CD4-positive, alpha-beta T cell (primary cell): ENCODE measurements around the gene PGD. TPM values are rescaled to one million over a fixed set of nuclear protein-coding genes. Genes with fewer than 3 reads are reported as not detected.

Experiments
- ATAC-seq: fragments of 200-7000 bp; cut with Tn5 transposase; one replicate; pipeline ENCODE4 v1.10.0; 2022; ENCODE audit warnings: mild to moderate bottlenecking; ENCODE audit not compliant: poor library complexity
- CTCF ChIA-PET: fragments of 350-600 bp; sonication (Branson Sonifier 250); formaldehyde crosslinking; loops from one replicate; lab custom pipeline; 2021; ENCODE audit warnings: antibody characterized with exemption, inconsistent platforms; lab: Charles Lee
- POLR2A ChIA-PET: fragments of 350-600 bp; sonication (Branson Sonifier 250); formaldehyde crosslinking; loops from one replicate; lab custom pipeline; 2021; ENCODE audit warnings: antibody characterized with exemption, inconsistent platforms; lab: Charles Lee
- DNase-seq, 14 experiments: peaks; one replicate each; pipeline ENCODE4 v3.0.0-alpha.2; 2013 to 2020; ENCODE audit warnings: mixed read lengths in 2 of 14
- H3K27ac ChIP-seq, 2 donors: one replicate each; pipeline versions ENCODE4 v1.5.1 to v1.7.0; 2013; ENCODE audit warnings: low read length in 2 of 2, low read depth in 1 of 2, mild to moderate bottlenecking in 1 of 2
- H3K27me3 ChIP-seq, 2 experiments: 1 replicate in 1 of 2; 2 replicates in 1 of 2; pipeline versions ENCODE4 v1.6.1 to v1.7.0; 2013; ENCODE audit warnings: low read length in 2 of 2, control low read depth in 1 of 2, mild to moderate bottlenecking in 1 of 2, moderate library complexity in 1 of 2; ENCODE audit not compliant: insufficient read depth in 2 of 2, control insufficient read depth in 1 of 2
- H3K36me3 ChIP-seq: one replicate; pipeline ENCODE4 v1.6.1; 2013; ENCODE audit warnings: low read length, control low read depth; ENCODE audit not compliant: insufficient read depth
- H3K4me1 ChIP-seq: one replicate; pipeline ENCODE4 v1.6.1; 2013; ENCODE audit warnings: low read length, control low read depth; ENCODE audit not compliant: insufficient read depth
- H3K4me3 ChIP-seq: one replicate; pipeline ENCODE4 v1.5.1; 2013; ENCODE audit warnings: mild to moderate bottlenecking, low read length, moderate library complexity
- H3K9me3 ChIP-seq, 2 experiments: 1 replicate in 1 of 2; 2 replicates in 1 of 2; pipeline versions ENCODE4 v1.6.1 to v1.7.0; 2013; ENCODE audit warnings: low read length in 2 of 2, mild to moderate bottlenecking in 2 of 2, control low read depth in 1 of 2, moderate library complexity in 1 of 2; ENCODE audit not compliant: control insufficient read depth in 1 of 2, insufficient read depth in 1 of 2
- H3K27ac Mint-ChIP-seq: one replicate; pipeline ENCODE4 v1.8.0; 2020; ENCODE audit warnings: mixed read lengths
- H3K27me3 Mint-ChIP-seq: one replicate; pipeline ENCODE4 v1.8.0; 2021; ENCODE audit warnings: mixed read lengths
- H3K36me3 Mint-ChIP-seq: one replicate; pipeline ENCODE4 v1.8.0; 2021; ENCODE audit warnings: low read depth, mixed read lengths
- H3K4me1 Mint-ChIP-seq: one replicate; pipeline ENCODE4 v1.8.0; 2021; ENCODE audit warnings: low read depth, mixed read lengths
- H3K4me3 Mint-ChIP-seq: one replicate; pipeline ENCODE4 v1.8.0; 2020; ENCODE audit warnings: mild to moderate bottlenecking, mixed read lengths
- H3K9me3 Mint-ChIP-seq: one replicate; pipeline ENCODE4 v1.8.0; 2020; ENCODE audit warnings: mixed read lengths
- CTCF ChIP-seq: fragments of 200-600 bp; IDR thresholded peaks from one replicate; pipeline ENCODE4 v1.8.0; 2022; ENCODE audit warnings: antibody characterized with exemption, mild to moderate bottlenecking
- intact Hi-C, 2 experiments: fragments of 100-400 bp; cut with DNase I in 1 of 2; cut with micrococcal nuclease in 1 of 2; formaldehyde crosslinking; loops; one replicate each; pipeline versions ENCODE4 v1.15.1 to v1.9.0; 2023 to 2025; cut with DNase I, micrococcal nuclease
- total RNA-seq, 174 experiments: library from RNA in 2 of 174; stranded (reverse) in 2 of 174; gene quantifications; one replicate each; pipeline ENCODE4 v1.2.3 and lab custom pipeline; 2021 to 2026

The PGD gene
- total RNA-seq, 2 experiments from 2014 or later: 16.7 to 17.4 TPM

DNA sequence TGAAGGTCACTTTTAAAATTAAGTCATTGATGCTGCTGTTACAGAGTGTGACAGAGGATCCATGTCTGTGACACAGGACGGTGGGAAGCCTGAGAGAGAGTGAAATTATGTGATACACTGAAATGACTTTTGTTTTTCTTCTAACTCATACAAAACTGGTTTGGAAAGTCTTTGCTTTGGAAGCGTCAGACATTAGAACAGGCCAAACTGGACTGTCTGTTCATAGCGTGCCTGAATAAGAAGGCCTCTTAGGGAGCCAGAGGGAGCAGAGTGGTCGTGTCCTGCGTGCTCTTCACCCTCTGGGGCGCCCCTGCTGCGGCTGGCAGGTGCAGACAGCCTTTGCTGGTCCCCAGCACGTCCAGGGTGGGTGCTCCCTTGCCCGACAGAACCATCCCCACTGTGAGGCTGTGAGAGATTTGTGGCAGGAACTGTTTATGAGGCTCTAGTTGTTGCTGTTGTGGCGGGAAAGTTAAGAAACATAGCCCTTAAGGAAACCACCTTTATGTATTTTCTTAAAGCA, 19.7 kb upstream of the PGD start:
- Mint-ChIP-seq H3K27me3 (no peaks in the 10 kb centered on the region), H3K9me3 (no peaks in the 10 kb centered on the region), H3K4me1 (no peaks in the 10 kb centered on the region), H3K36me3 (peaks cover 31% of the 10 kb centered on the region), H3K4me3 (no peak overlapping the region), H3K27ac (no peak overlapping the region)
- CTCF ChIA-PET: no interaction called here
- no peak for DNase-seq
- Histone ChIP-seq H3K27me3 (no peaks in the 10 kb centered on the region), H3K27ac (no peak overlapping the region), H3K4me1 (no peaks in the 10 kb centered on the region), H3K9me3 (no peaks in the 10 kb centered on the region), H3K36me3 (peaks cover 20% of the 10 kb centered on the region), H3K4me3 (no peak overlapping the region)
- POLR2A ChIA-PET: no interaction called here
- no peak for ATAC-seq
- TF ChIP-seq CTCF: no peak
- intact Hi-C loops: no loop called here

DNA sequence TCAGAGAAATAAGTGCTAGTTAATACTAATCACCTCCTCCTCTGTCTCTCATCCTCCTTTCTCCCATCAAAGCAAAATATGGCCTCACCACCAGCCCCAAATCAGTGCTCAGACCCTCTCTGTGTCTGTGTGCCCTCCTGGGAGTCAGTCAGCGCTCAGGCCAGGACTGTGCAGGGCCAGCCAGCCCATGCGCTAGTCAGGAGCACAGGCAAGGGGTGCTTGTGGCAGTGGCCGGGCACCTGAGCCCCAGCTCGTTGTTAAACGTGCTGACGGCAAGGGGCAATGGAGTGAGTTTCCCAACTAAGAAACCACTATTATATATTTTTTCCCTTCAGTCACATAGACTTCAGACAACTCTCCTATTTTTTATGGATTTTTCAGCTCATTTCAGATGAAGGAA, 19.2 kb upstream of the PGD start:
- no peaks in the 10 kb centered on the region for H3K27me3 Mint-ChIP-seq
- DNase-seq: no peak
- TF ChIP-seq CTCF: no peak
- Histone ChIP-seq H3K4me3 (no peak overlapping the region), H3K27ac (no peak overlapping the region), H3K36me3 (peaks cover 15% of the 10 kb centered on the region), H3K27me3 (no peaks in the 10 kb centered on the region), H3K4me1 (no peaks in the 10 kb centered on the region), H3K9me3 (no peaks in the 10 kb centered on the region)
- H3K4me1 Mint-ChIP-seq: no peaks in the 10 kb centered on the region
- H3K36me3 Mint-ChIP-seq: peaks cover 26% of the 10 kb centered on the region
- H3K9me3 Mint-ChIP-seq: no peaks in the 10 kb centered on the region
- H3K27ac Mint-ChIP-seq: no peak overlapping the region
- ChIA-PET CTCF (no interaction called here), POLR2A (no interaction called here)
- no peak for ATAC-seq
- H3K4me3 Mint-ChIP-seq: no peak overlapping the region
- intact Hi-C loops: no loop called here

- no peak overlapping the region for H3K27ac ChIP-seq
- ATAC-seq: no peak
- ChIA-PET CTCF (no interaction called here), POLR2A (no interaction called here)
- Mint-ChIP-seq H3K4me3 (no peak overlapping the region), H3K9me3 (no peaks in the 10 kb centered on the region), H3K27me3 (no peaks in the 10 kb centered on the region), H3K4me1 (peaks cover 4% of the 10 kb centered on the region), H3K27ac (no peak overlapping the region), H3K36me3 (peaks cover 18% of the 10 kb centered on the region)
- H3K4me1 ChIP-seq: no peaks in the 10 kb centered on the region
- peaks cover 7% of the 10 kb centered on the region for H3K36me3 ChIP-seq
- TF ChIP-seq CTCF: no peak
- intact Hi-C loops: no loop called here
- no peak for DNase-seq
- H3K9me3 ChIP-seq: no peaks in the 10 kb centered on the region
- H3K27me3 ChIP-seq: no peaks in the 10 kb centered on the region
- no peak overlapping the region for H3K4me3 ChIP-seq
Observed at GRCh38 chr1:10380594-10381275, 18.1 kb upstream of the PGD start.
